Esophagus squamous epithelium (tissue), 4 donors: ENCODE results near the gene PPP1R36.

Experiments
- CTCF ChIP-seq, 6 experiments: fragments of 450-650 bp in 4 of 6; fragments of 200-600 bp in 2 of 6; sonication (generic) in 2 of 6; IDR thresholded peaks; one replicate each; pipeline ENCODE4 v1.5.1; 2016 to 2019; ENCODE audit warnings: antibody characterized with exemption in 6 of 6, mild to moderate bottlenecking in 4 of 6, moderate library complexity in 4 of 6
- POLR2A ChIP-seq, 4 donors: fragments of 450-650 bp; IDR thresholded peaks; one replicate each; pipeline ENCODE4 v1.6.1; 2017; ENCODE audit warnings: antibody characterized with exemption in 4 of 4, mild to moderate bottlenecking in 4 of 4, moderate library complexity in 3 of 4

- TF ChIP-seq CTCF (IDR thresholded peaks at IDR 0.05) (no peak), POLR2A (IDR thresholded peaks at IDR 0.05) (no peak)
Observed at GRCh38 chr14:64623554-64624165, 73.9 kb downstream of the PPP1R36 start.
